Stimulated activated CD4-positive, alpha-beta T cell treated with anti-CD3 and anti-CD28 coated beads, TNF-alpha, amount 100 ng/mL, for 1 hour (primary cell): ENCODE data around the gene FBXL17.

Experiments used
- DNase-seq, 3 donors: peaks; one replicate each; pipeline ENCODE4 v3.0.0-alpha.2; 2020; ENCODE audit warnings: low read depth in 3 of 3, low spot score in 1 of 3

The FBXL17 gene

GRCh38 chr5:107919361-107919760 lies 462.5 kb downstream of the FBXL17 start:
- no peak for DNase-seq

- DNase-seq, result no peak
These were observed 463.9 kb downstream of the FBXL17 start for GRCh38 chr5:107917983-107918382.

GRCh38 chr5:107916731-107917725 lies 464.9 kb downstream of the FBXL17 start:
- DNase-seq, result no peak

GRCh38 chr5:107915176-107915812 lies 466.6 kb downstream of the FBXL17 start:
- DNase-seq, result no peak

GRCh38 chr5:107913494-107913893 lies 468.4 kb downstream of the FBXL17 start:
- no peak for DNase-seq

GRCh38 chr5:107900721-107901120 lies 481.2 kb downstream of the FBXL17 start:
- DNase-seq, result no peak

GRCh38 chr5:107894361-107894760 lies 487.5 kb downstream of the FBXL17 start:
- DNase-seq, result no peak

GRCh38 chr5:107893642-107894041 lies 488.3 kb downstream of the FBXL17 start:
- DNase-seq, result no peak

GRCh38 chr5:107889387-107889786 lies 492.5 kb downstream of the FBXL17 start:
- no peak for DNase-seq

- no peak for DNase-seq
These were observed 493.4 kb downstream of the FBXL17 start for GRCh38 chr5:107888541-107888940.

GRCh38 chr5:107887166-107887943 lies 494.5 kb downstream of the FBXL17 start:
- no peak for DNase-seq

GRCh38 chr5:107885601-107886000 lies 496.3 kb downstream of the FBXL17 start:
- no peak for DNase-seq

- DNase-seq, result no peak
These were observed 497.0 kb downstream of the FBXL17 start for GRCh38 chr5:107884871-107885270.

GRCh38 chr5:107878661-107879060 lies 503.2 kb downstream of the FBXL17 start:
- DNase-seq, result no peak

GRCh38 chr5:107876906-107877305 lies 505.0 kb downstream of the FBXL17 start:
- DNase-seq, result no peak

GRCh38 chr5:107876261-107876660 lies 505.6 kb downstream of the FBXL17 start:
- DNase-seq, result no peak

GRCh38 chr5:107875833-107876232 lies 506.1 kb downstream of the FBXL17 start:
- DNase-seq, result no peak

GRCh38 chr5:107874795-107875194 lies 507.1 kb downstream of the FBXL17 start:
- no peak for DNase-seq

GRCh38 chr5:107873877-107874276 lies 508.0 kb downstream of the FBXL17 start:
- DNase-seq, result no peak

- DNase-seq, result no peak
These were observed 510.9 kb downstream of the FBXL17 start for GRCh38 chr5:107871023-107871422.

GRCh38 chr5:107869438-107870115 lies 512.3 kb downstream of the FBXL17 start:
- DNase-seq, result no peak
